HG03280 (cell line): Measurements from ENCODE around the gene CORIN.

Experiments
- ATAC-seq: cut with Tn5 transposase; IDR thresholded peaks from one replicate; pipeline ENCODE4 v1.9.1; 2021; ENCODE audit warnings: mild to moderate bottlenecking, moderate library complexity; ENCODE audit not compliant: unreplicated experiment

CORIN gene, protein sequence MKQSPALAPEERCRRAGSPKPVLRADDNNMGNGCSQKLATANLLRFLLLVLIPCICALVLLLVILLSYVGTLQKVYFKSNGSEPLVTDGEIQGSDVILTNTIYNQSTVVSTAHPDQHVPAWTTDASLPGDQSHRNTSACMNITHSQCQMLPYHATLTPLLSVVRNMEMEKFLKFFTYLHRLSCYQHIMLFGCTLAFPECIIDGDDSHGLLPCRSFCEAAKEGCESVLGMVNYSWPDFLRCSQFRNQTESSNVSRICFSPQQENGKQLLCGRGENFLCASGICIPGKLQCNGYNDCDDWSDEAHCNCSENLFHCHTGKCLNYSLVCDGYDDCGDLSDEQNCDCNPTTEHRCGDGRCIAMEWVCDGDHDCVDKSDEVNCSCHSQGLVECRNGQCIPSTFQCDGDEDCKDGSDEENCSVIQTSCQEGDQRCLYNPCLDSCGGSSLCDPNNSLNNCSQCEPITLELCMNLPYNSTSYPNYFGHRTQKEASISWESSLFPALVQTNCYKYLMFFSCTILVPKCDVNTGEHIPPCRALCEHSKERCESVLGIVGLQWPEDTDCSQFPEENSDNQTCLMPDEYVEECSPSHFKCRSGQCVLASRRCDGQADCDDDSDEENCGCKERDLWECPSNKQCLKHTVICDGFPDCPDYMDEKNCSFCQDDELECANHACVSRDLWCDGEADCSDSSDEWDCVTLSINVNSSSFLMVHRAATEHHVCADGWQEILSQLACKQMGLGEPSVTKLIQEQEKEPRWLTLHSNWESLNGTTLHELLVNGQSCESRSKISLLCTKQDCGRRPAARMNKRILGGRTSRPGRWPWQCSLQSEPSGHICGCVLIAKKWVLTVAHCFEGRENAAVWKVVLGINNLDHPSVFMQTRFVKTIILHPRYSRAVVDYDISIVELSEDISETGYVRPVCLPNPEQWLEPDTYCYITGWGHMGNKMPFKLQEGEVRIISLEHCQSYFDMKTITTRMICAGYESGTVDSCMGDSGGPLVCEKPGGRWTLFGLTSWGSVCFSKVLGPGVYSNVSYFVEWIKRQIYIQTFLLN

DNA sequence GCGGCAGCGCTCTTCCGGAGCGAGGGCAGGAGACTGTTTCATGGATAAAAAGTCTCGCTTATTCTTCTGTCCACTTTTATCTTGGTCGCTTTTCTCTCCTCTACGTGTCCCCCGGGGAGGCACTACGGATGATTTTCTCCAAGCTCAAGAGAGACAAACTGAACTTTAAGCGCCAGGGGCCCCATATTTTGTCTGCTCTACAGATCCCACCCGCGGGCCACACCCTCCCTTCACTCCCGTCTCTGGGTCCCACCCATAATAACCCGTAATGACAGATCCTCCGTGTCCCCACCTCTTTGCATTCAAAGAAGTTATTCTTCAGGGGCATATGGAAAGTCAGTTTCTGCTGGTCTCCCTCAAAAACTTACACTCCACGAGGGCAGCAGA, at the start of gene CORIN:
TSS of gene CORIN (minus strand) at position 160 of the 387 bp plus-strand sequence. CDS start at position 42, 118 bp downstream.
- no peak for ATAC-seq

DNA sequence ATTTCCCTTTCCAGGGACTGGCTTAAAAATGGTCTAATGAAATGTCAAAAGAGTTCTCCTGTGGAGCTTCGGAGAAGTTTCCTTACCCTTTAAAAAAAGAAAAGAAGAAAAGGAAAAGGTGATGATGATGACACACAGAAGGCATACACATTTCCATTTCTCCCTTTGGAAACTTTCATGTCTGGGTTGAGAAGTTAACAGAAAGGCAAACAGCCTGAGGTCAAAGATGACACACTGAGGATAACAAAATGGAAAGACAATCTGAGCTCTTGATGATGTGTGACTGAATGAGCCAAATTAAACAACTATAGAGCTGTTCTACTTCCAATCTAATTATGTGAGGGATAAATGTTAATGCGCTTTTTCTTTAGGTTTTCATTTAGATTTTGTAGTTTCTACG, 44.4 kb upstream of the CORIN start:
- no peak for ATAC-seq

DNA sequence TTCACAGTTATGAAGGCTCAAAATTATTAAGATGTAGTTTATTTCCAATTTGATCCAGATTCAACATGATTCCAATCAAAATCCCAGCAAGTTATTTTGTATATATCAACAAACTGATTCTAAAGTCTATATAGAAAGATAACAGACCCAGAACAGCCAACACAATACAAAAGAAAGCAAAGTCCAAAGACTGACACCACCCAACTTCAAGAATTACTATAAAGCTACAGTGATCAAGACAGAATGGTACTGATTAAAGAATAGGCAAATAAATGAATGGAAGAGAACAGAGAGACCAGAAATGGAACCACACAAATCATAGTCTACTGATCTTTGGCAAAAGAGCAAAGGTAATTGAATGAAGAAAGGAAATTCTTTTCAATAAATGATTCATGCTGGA, 41.6 kb upstream of the CORIN start:
- ATAC-seq: no peak

DNA sequence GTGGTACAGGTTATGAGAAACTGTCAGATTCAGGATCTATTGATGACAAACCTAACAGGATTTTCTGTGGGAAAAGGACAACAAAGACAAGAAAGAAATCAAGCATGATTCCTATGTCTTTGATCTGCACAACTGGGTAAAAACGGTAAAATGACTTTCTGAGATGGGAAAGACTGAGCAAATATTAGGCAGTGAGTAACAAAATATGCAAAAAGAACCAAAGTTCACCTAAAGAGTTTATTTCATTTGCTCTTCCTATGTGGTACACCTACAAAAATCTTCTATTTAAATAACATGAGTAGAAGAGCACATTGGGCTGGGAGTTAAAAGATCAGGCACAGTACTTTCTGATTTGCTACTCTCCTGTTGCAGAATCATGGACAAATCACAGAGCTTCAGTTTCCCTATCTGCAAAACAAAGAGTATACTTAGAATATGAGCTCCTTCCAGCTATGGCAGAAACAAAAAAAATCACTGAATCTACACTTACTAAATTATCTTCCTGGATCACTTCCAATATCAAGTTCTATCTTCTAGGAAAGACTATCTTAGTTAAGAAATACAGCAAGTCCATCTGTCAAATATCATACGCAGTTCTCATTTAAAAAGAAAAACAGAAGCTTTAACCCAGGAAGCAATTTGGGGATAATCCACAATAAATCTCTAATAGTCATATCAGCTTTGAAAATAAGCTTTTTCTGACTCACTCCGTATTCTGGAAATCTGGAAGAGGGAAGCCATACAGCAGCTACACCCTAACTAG, 39.1 kb upstream of the CORIN start:
- no peak for ATAC-seq

DNA sequence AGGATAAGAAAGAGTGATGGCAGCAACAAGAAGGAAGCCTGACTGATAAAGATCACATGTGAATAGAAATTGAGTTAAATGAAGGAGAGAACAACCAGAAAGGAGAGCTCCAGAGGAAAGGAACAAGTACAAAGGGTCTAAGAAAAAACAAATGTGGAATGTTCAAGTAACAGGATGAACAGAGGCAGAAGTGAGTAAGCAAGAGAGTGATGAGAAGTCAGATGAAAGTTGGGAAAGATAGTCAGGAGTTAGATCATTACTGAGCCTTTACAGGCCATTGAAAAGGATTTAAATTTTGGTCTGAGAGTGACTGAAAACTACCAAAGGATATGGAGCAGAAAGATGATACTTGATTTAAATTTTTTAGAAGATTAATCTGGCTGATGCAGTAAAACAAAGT, 38.4 kb upstream of the CORIN start:
- no peak for ATAC-seq

DNA sequence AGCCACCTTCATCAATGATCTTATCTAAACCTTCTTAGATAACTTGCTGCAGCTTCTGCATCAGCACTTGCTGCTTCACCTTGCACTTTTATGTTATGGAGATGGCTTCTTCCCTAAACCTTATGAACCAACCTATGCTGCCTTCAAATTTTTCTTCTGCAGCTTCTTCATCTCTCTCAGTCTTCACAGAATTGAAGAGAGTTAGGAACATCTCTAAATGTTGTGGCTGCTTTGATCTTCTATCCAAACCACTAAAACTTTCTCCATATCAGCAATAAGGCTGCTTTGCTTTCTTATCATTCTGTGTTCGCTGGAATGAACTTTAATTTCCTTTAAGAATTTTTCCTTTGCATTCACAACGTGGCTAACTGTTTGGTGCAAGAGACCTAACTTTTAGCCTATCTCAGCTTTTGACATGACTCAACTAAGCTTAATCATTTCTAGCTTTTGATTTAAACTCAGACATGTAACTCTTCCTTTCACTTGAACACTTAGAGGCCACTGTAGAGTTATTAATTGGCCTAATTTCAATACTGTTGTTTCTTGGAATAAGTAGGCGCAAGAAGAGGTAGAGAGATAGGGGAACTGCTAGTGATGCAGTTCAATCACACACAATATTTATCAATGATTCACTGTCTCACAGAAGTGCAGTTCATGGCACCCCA, 36.1 kb upstream of the CORIN start:
- ATAC-seq: no peak

DNA sequence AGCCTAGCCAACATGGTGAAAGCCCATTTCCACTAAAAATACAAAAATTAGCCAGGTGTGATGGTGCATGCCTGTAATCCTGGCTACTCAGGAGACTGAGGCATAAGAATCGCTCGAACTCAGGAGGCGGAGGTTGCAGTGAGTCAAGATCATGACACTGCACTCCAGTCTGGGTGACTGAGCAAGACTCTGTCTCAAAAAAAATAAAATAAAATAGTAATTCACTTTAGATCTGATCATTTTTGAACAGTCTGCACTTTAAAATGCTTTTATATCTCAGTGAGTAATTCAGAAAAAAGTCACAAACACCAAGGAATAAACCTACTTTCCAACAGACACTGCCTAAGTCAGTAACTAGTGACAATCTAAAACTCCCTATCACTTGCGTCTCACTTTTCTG, 25.6 kb upstream of the CORIN start:
- no peak for ATAC-seq

DNA sequence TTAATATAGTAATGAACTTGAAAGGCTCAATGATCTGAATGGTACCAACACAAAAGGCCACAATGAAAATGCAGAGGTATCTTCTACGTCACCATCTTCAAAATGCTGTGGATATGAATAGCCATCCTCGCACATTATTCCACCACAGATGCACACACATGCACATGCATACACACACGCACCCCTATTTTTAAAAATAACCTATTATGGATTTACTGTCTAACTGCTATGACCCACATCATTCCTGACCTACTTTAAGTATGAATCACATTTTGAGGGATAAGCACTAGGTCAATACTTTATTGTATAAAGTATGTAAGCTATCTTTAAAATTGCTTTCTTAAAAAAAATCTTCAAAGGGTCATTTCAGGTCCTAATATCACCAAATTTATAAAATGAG, 24.4 kb upstream of the CORIN start:
- ATAC-seq: no peak

DNA sequence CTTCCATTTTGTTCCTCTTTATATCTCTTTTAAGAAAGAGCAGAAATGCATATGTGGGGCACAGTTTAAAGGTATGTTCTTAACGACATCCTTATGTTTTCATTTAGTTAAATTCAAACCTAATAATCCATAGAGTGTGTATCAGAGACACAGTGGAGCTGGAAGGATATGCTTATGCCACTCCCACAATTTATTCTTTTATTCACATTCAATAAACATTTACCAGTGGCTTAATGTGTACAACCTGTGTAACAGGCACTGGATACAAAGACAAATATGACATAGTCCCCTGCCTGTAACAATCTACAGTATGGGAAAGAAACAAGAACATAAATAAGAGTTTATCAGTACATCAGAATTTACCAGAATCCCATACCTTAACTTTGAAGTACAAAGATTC, 22.4 kb upstream of the CORIN start:
- ATAC-seq: no peak

DNA sequence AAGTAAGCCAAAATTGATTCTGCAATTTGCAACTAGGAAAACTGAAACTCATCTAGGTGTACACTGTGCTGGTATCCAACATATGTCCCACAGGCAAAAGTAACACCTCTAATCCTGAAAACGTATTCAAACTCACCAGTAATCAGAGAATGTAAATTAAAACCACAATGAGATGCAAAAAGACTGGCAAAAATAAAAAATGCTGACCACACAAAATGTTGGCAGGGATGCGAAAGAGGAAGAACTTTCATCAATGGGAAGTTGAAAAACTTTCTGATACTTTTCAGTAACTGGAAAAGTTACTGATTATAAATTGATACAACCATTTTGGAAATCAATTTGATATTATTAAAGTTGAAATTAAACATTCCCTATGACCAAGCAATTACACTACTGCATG, 20.1 kb upstream of the CORIN start:
- ATAC-seq: no peak

DNA sequence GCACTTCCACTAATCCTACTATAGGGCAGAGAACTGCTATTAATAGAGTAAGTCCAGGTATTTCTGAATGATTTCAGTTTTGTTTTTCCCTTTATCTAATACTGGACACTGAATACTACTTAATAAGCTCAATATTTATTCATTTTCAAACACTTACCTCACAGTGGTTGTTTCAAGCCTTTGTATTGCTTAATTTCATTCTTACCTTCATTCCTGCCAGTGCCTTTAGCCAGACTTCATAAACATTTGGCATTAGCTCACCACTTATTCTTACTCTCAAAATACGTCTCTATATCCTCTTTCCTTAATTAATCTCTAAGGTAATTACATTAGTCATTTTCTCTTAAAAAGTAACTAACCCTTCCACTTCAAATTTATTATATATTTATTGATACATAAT, 18.8 kb upstream of the CORIN start:
- ATAC-seq: no peak

DNA sequence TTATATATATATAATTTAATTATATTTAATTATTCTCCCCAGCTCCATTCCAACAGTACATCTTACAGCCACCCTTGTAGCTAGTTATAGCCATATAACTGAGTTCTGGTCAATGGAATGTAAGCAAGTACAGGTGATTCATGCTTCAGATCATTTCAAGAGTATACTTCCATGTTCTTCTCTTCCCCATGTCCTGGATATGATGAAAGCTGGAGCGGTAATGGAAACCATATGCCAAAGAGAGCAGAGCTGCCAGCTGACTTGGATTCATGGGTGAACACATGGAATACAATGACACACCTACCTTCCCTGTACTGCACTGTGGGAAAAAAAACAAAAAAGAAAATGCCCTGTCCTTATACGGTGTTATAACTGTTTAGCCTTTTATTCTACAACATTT, 17.5 kb upstream of the CORIN start:
- no peak for ATAC-seq

DNA sequence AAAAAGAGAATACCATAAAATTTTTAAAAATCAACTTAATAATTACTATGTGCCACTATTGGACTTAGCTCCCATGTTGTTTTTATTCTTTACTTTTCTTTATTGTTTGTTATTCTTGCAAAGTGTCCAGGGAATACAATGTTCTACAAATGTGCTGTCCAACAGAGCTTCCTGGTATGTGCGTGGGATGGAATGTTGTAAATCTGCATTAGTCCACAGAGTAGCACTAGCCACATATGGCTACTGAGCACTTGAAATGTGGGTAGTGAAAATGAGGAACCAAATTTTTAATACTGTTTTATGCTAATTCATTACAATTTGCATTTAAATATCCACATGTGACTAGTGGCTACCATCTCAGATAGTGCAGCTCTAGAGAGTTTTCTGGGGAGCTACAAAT, 14.3 kb upstream of the CORIN start:
- ATAC-seq: no peak

DNA sequence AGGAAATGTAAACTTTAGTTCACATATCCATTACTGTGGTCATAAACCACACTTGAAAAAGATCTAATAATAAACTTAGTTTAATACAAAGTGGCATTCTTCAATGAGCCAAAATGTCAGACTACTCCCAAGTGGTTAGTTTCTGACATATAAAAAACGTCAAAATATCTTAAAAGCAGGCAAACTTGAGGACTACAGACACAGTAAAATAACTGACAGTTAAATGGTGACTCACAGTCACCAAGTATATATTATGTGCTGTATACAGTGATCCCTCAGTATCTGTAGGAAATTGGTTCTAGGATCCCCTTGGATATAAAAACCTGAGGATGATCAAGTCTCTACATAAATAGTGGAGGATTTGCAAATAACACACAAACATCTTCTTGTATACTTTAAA, 11.6 kb upstream of the CORIN start:
- ATAC-seq: no peak

DNA sequence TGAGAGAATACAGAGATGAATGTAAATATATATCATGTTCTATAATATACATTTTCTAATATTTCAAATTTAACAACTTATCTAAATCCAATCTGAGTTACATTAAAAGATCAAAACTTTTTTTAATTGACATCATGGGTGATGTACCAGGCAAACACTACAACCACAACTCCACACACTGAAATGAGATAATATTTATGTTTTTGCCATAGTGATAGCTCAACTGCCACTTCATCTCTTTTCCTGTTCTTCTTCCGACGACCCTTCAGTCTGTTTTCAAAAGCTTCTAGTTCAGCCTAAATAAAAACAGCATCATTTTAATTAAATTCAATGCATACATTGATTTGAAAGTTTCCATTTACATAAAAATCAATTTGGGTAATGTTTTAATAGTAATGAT, 10.2 kb upstream of the CORIN start:
- no peak for ATAC-seq

DNA sequence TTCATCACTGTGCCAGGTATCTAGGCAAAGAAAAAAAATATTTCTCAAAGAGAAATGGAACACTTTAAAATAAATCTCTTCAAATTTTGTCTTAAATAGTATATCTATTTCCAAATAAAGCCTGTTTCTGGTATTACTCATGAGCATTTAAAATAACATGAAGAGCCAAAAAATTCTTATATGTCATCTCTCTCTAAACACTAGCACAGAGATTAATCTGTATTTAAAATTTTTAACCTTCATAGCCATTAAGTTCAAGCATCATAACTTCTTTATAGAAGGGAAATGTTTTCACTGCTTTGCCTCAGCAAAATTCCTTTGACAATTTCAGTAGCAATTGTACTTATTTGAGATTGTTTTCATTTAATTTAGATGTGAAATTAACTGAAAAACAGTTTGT, 5.1 kb upstream of the CORIN start:
- ATAC-seq: no peak

DNA sequence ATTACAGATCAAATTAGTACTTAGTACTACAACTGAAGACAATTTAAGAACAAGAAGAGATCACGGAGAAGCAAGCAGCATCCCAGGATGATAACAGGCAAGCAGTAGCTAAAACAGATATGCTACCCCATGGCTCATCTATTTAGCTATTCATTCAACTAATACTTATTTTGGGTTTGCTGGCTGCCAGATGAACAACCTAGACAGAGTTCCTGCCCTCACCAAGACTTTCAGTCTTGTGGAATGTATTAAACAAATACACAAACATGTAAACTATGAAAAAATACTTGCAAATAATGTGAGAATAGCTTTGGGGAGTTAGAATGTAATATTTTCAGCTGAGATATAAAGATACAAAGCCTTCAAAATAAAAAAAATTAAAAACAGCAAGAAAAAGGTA, 2.4 kb upstream of the CORIN start:
- ATAC-seq: no peak

DNA sequence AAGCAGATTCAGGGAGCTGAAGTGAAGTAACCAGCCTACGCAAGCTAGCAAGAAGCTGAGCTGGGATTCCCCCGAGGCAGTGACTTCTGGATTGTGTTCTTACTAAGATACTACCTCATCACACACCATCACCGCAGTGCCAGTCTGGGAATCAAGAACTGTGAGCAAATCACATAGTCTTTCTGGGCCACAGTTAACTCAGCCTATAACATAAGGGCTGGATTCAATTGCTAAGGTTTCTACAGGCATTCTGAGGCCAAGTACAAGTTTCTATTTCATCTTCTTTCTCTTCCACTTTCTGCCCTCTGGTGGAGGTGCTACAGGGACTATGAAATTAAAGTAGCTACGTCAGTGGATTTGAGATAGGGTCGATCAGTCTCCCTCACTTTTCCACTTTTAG, 1.4 kb upstream of the CORIN start:
- ATAC-seq: peak; percentile 60

DNA sequence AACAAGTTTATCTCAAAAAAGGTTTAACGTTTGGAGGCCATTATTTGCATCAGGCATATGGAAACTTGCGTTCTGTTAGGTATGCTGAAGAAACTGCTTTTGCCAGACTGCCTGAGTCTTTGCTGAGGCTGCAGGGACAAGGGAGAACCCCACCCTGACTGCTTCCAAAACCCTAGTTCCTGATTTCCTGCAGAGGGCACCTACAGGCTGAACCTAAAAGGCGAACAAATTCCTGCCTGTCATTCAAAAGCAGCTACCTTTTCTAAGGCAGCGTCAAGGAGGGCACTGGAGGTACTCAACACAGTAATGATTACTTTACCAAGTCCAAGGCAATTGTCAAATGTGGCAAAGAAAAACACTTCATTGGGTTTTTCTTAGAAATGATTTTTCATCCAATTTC, 578 bp upstream of the CORIN start:
- ATAC-seq: no peak

DNA sequence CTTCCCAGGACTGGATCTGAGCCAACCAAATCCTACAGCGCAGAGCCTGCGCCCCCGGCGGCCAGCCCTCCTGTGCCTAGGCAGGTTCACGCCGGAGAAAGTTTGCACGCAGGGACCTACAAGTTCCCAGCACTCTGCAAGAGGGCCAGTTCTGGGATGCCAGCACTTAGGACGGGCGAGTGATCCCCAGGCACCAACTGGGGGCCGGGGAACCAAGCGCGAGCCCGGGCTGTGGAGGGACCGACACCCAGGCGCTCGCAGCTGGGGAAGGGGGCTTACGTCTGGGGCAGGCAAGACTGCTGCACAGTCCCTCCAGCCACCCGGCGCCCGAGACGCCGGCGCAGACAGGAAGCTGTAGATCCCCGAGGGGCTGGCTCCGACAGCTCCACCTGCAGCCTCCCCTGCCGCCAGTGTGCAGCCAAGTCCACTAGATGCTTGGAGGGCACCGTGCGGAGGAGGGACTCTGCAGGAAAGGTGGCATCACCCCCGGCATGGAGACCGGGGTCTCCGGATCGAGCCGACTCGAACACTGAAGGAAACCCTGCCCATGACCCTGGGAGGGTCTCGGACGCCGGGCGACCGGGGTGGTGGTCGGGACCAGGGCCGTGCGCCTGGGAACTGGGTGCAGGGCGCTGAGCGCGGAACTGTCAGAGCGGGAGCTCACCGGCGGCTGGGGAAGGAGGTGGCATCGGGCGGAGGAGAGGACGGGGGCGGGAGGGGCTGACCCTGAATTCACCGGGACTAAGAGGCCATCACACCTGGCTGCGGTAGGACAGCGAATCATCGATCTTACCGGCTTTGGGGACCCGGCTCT, 566 bp downstream of the CORIN start:
- peak; percentile 45 for ATAC-seq
